ENCODE results near the gene PCCA. TPM values are rescaled to one million over a fixed set of nuclear protein-coding genes. Genes with fewer than 3 reads are reported as not detected.

The PCCA gene
- total and polyA plus RNA-seq, 7 donors, result 18.0 to 45.6 (median 42.8) TPM

DNA sequence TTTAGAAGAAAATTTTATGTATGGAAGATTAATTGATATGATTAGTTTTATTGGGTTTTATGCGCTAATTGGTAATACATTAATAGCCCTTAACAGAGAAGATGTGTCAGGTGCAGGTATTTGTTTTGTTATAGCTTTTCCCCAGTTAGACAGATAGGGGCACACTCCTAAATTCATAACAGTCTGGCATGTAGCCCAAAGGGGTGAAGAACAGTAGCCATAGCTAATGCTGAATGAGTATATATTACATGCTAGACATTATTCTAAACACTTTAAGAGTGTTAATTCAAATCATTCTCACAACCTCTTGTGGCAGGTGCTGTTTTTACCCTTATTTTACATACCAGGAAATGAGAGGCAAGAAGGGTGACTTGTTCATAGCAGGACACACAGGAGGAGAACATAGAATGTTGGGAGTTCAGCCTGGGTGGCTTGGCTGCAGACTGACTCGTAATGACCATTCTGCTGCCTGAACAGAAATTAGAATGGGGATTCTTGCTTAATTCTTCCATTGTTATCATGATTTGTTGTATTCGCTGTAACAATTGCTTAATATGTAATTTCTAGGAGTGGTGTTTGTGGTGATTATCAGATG is 20.1 kb downstream of the PCCA start:
- no peaks in the 10 kb centered on the region for H3K27me3 ChIP-seq
- no peak overlapping the region for H3K27ac ChIP-seq
- no peaks in the 10 kb centered on the region for H3K4me1 ChIP-seq
- H3K36me3 ChIP-seq, result peaks cover 0 to 10% (median 0%) of the 10 kb centered on the region in 4 donors
- intact Hi-C loops (cut with DNase I), result no loop called here
- TF ChIP-seq, protein P1, sequence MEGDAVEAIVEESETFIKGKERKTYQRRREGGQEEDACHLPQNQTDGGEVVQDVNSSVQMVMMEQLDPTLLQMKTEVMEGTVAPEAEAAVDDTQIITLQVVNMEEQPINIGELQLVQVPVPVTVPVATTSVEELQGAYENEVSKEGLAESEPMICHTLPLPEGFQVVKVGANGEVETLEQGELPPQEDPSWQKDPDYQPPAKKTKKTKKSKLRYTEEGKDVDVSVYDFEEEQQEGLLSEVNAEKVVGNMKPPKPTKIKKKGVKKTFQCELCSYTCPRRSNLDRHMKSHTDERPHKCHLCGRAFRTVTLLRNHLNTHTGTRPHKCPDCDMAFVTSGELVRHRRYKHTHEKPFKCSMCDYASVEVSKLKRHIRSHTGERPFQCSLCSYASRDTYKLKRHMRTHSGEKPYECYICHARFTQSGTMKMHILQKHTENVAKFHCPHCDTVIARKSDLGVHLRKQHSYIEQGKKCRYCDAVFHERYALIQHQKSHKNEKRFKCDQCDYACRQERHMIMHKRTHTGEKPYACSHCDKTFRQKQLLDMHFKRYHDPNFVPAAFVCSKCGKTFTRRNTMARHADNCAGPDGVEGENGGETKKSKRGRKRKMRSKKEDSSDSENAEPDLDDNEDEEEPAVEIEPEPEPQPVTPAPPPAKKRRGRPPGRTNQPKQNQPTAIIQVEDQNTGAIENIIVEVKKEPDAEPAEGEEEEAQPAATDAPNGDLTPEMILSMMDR (IDR thresholded peaks at IDR 0.05), result no peak
- TF ChIP-seq POLR2AphosphoS5 (IDR thresholded peaks at IDR 0.05), result no peak
- no peak for TF ChIP-seq EP300 (IDR thresholded peaks at IDR 0.05)
- TF ChIP-seq POLR2A (IDR thresholded peaks at IDR 0.05), result no peak
- WGBS, 2 donors, result 67 to 81% methylated on average over 3 of the region's 3 CpGs
- H3K4me3 ChIP-seq, result no peak overlapping the region
- no peak for DNase-seq
- H3K9me3 ChIP-seq, result no peaks in the 10 kb centered on the region

DNA sequence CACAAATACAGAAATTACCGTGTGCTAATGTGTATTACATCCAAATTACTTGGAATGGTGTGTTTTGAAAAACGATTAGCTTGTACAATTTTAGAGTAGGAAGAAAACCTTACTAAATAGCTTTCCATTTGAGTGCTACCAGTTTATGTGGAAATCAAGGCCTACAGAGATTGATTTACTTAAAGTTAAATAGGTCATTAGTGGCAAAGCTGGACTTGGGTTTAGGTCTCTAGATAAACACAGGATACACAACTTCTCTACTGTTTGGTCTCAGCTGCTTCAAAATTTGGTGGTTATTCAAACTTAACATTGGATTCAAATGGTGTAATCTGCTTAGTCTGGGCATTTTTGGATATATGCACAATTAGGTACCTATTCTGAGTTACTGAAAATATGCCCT is 21.4 kb downstream of the PCCA start:
- DNase-seq, result no peak
- TF ChIP-seq EP300 (IDR thresholded peaks at IDR 0.05) (no peak), POLR2AphosphoS5 (IDR thresholded peaks at IDR 0.05) (no peak), POLR2A (IDR thresholded peaks at IDR 0.05) (no peak)
- TF ChIP-seq, protein P1 (IDR thresholded peaks at IDR 0.05), result no peak
- Histone ChIP-seq H3K4me3 (no peak overlapping the region), H3K36me3 (peaks cover 0 to 11% (median 0%) of the 10 kb centered on the region in 4 donors), H3K9me3 (no peaks in the 10 kb centered on the region), H3K27ac (no peak overlapping the region), H3K4me1 (no peaks in the 10 kb centered on the region), H3K27me3 (no peaks in the 10 kb centered on the region)
- WGBS, 2 donors, result 88 to 94% methylated on average over 2 of the region's 2 CpGs
- intact Hi-C loops (cut with DNase I), result no loop called here

DNA sequence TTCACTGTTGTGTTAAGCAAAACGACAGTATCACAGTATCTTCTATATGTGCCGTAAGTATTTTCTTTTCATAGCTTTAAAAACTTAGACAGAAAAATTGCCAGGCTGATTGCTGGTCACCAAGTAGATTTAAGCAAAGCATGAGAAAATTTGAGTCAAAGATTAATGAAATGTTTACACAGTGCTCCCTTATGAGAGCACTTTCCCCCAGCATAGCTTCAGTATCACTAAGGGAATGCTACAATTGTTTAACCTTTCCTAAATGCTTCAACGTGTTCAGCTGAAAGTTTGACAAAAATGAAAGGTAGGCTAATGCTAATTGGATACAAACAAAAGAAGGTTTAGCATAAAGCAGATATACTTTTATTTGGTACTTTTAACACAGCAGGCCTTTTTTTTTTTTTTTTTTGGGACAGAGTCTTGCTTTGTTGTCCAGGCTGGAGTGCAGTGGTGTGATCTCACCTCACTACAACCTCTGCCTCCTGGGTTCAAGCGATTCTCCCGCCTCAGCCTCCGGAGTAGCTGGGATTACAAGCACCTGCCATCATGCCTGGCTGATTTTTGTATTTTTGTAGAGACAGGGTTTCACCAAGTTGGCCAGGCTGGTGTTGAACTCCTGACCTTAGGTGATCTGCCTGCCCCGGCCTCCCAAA is 23.4 kb downstream of the PCCA start:
- intact Hi-C loops (cut with DNase I), result no loop called here
- WGBS, 2 donors, result 63 to 79% methylated on average over 7 of the region's 7 CpGs

GRCh38 chr13:100115693-100116254 is 26.9 kb downstream of the PCCA start:
- TF ChIP-seq POLR2A (IDR thresholded peaks at IDR 0.05) (no peak), EP300 (IDR thresholded peaks at IDR 0.05) (no peak), POLR2AphosphoS5 (IDR thresholded peaks at IDR 0.05) (no peak)
- TF ChIP-seq, protein P1 (IDR thresholded peaks at IDR 0.05), result no peak
- Histone ChIP-seq H3K36me3 (peaks cover 0 to 15% (median 0%) of the 10 kb centered on the region in 4 donors), H3K27ac (no peak overlapping the region), H3K27me3 (no peaks in the 10 kb centered on the region), H3K9me3 (no peaks in the 10 kb centered on the region), H3K4me1 (no peaks in the 10 kb centered on the region), H3K4me3 (no peak overlapping the region)
- 69 to 94% methylated on average over 1 of the region's 1 CpG for WGBS, 2 donors
- DNase-seq, result no peak
- intact Hi-C loops (cut with DNase I), result no loop called here

More for the DNA sequence above, 23.4 kb downstream of the PCCA start:
- no peaks in the 10 kb centered on the region for H3K27me3 ChIP-seq
- H3K27ac ChIP-seq, result no peak overlapping the region
- no peaks in the 10 kb centered on the region for H3K9me3 ChIP-seq
- peaks cover 0 to 11% (median 0%) of the 10 kb centered on the region in 4 donors for H3K36me3 ChIP-seq
- TF ChIP-seq POLR2A (IDR thresholded peaks at IDR 0.05) (no peak), POLR2AphosphoS5 (IDR thresholded peaks at IDR 0.05) (no peak), EP300 (IDR thresholded peaks at IDR 0.05) (no peak)
- TF ChIP-seq, protein P1 (IDR thresholded peaks at IDR 0.05), result no peak
- DNase-seq, result no peak
- H3K4me3 ChIP-seq, result no peak overlapping the region
- no peaks in the 10 kb centered on the region for H3K4me1 ChIP-seq
